Measurements from ENCODE around the gene TGFBR3. TPM values are rescaled to one million over a fixed set of nuclear protein-coding genes. Genes with fewer than 3 reads are reported as not detected.

The TGFBR3 gene
- total RNA-seq, 1 donor = 32.2 TPM

DNA sequence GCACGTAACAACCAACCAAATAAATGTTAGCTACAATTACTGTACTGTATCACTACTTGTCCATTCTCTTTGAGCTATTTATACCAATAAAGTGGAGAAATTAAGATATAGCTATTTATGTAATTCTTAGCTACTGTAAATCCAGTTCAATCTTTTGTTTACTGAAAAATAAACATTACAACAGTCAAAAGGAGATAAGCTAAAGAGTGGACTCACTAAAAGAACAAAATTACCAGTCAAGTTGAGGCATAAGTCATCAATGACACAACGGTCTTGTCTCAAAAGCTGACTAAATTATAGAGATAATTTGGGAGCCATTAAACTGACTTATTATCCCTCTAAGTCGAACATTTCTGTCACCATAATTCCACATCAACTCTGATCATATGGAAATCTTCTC, 22.5 kb downstream of the TGFBR3 start:
- Histone ChIP-seq H3K9me3 (ENCODE audit: low read depth, low read length) (no peaks in the 10 kb centered on the region), H3K4me2 (ENCODE audit: insufficient read depth, low read length) (peak overlapping the region; percentile 86), H3K4me3 (ENCODE audit: insufficient read depth, low read length) (no peak overlapping the region), H2AFZ (ENCODE audit: low read length) (no peak overlapping the region), H3K79me2 (ENCODE audit: insufficient read depth, low read length) (peaks cover 41% of the 10 kb centered on the region), H3K27ac (ENCODE audit: low read depth, low read length) (peak overlapping the region; percentile 86), H3K4me1 (ENCODE audit: insufficient read depth, low read length) (peaks cover 15% of the 10 kb centered on the region), H3K27me3 (ENCODE audit: insufficient read depth, low read length) (no peaks in the 10 kb centered on the region), H3K36me3 (ENCODE audit: insufficient read depth, low read length) (no peaks in the 10 kb centered on the region), H4K20me1 (ENCODE audit: insufficient read depth, low read length) (no peaks in the 10 kb centered on the region)
- DNase-seq (ENCODE audit: insufficient read length, low spot score, missing footprints) = peak; percentile 27
- TF ChIP-seq, protein P1, sequence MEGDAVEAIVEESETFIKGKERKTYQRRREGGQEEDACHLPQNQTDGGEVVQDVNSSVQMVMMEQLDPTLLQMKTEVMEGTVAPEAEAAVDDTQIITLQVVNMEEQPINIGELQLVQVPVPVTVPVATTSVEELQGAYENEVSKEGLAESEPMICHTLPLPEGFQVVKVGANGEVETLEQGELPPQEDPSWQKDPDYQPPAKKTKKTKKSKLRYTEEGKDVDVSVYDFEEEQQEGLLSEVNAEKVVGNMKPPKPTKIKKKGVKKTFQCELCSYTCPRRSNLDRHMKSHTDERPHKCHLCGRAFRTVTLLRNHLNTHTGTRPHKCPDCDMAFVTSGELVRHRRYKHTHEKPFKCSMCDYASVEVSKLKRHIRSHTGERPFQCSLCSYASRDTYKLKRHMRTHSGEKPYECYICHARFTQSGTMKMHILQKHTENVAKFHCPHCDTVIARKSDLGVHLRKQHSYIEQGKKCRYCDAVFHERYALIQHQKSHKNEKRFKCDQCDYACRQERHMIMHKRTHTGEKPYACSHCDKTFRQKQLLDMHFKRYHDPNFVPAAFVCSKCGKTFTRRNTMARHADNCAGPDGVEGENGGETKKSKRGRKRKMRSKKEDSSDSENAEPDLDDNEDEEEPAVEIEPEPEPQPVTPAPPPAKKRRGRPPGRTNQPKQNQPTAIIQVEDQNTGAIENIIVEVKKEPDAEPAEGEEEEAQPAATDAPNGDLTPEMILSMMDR (IDR thresholded peaks at IDR 0.05; ENCODE audit: extremely low read depth, low read depth, low read length) = no peak

DNA sequence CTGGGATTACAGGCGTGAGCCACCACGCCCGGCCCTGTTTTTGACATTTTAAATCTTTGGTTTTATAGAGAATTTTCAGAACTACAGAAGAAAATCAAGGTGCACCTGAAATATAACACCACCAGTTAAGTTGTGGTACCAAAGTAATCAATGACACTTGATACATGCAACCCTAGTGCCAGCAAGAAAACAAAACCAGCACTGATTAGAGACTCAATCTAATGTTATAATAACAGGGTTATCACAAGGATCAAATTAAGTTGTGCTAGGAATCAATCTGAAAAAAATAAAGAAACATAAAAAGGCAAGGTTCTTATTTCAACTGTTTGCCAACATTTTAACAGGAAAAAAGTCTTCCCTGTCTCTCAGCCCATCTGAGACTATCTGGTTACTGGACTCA, 23.8 kb downstream of the TGFBR3 start:
- H3K79me2 ChIP-seq (ENCODE audit: insufficient read depth, low read length) = peaks cover 31% of the 10 kb centered on the region
- TF ChIP-seq, protein P1 (IDR thresholded peaks at IDR 0.05; ENCODE audit: extremely low read depth, low read depth, low read length) = no peak
- no peak overlapping the region for H3K27ac ChIP-seq (ENCODE audit: low read depth, low read length)
- H3K4me3 ChIP-seq (ENCODE audit: insufficient read depth, low read length) = no peak overlapping the region
- H3K36me3 ChIP-seq (ENCODE audit: insufficient read depth, low read length) = no peaks in the 10 kb centered on the region
- no peak for DNase-seq (ENCODE audit: insufficient read length, low spot score, missing footprints)
- H3K4me2 ChIP-seq (ENCODE audit: insufficient read depth, low read length) = no peak overlapping the region
- no peaks in the 10 kb centered on the region for H3K9me3 ChIP-seq (ENCODE audit: low read depth, low read length)
- no peak overlapping the region for H2AFZ ChIP-seq (ENCODE audit: low read length)
- H3K4me1 ChIP-seq (ENCODE audit: insufficient read depth, low read length) = peaks cover 15% of the 10 kb centered on the region
- no peaks in the 10 kb centered on the region for H4K20me1 ChIP-seq (ENCODE audit: insufficient read depth, low read length)
- no peaks in the 10 kb centered on the region for H3K27me3 ChIP-seq (ENCODE audit: insufficient read depth, low read length)

GRCh38 chr1:91857557-91858239, 28.3 kb downstream of the TGFBR3 start:
- Histone ChIP-seq H4K20me1 (ENCODE audit: insufficient read depth, low read length) (no peaks in the 10 kb centered on the region), H2AFZ (ENCODE audit: low read length) (no peak overlapping the region), H3K9me3 (ENCODE audit: low read depth, low read length) (no peaks in the 10 kb centered on the region), H3K27ac (ENCODE audit: low read depth, low read length) (no peak overlapping the region), H3K27me3 (ENCODE audit: insufficient read depth, low read length) (no peaks in the 10 kb centered on the region), H3K79me2 (ENCODE audit: insufficient read depth, low read length) (peaks cover 16% of the 10 kb centered on the region), H3K4me3 (ENCODE audit: insufficient read depth, low read length) (no peak overlapping the region), H3K4me2 (ENCODE audit: insufficient read depth, low read length) (no peak overlapping the region), H3K4me1 (ENCODE audit: insufficient read depth, low read length) (no peaks in the 10 kb centered on the region), H3K36me3 (ENCODE audit: insufficient read depth, low read length) (no peaks in the 10 kb centered on the region)
- TF ChIP-seq, protein P1 (IDR thresholded peaks at IDR 0.05; ENCODE audit: extremely low read depth, low read depth, low read length) = no peak
- no peak for DNase-seq (ENCODE audit: insufficient read length, low spot score, missing footprints)

GRCh38 chr1:91856996-91857395, 29.0 kb downstream of the TGFBR3 start:
- H3K27ac ChIP-seq (ENCODE audit: low read depth, low read length) = no peak overlapping the region
- H3K27me3 ChIP-seq (ENCODE audit: insufficient read depth, low read length) = no peaks in the 10 kb centered on the region
- H3K79me2 ChIP-seq (ENCODE audit: insufficient read depth, low read length) = peaks cover 9% of the 10 kb centered on the region
- no peaks in the 10 kb centered on the region for H3K4me1 ChIP-seq (ENCODE audit: insufficient read depth, low read length)
- no peak overlapping the region for H3K4me2 ChIP-seq (ENCODE audit: insufficient read depth, low read length)
- H3K36me3 ChIP-seq (ENCODE audit: insufficient read depth, low read length) = no peaks in the 10 kb centered on the region
- DNase-seq (ENCODE audit: insufficient read length, low spot score, missing footprints) = no peak
- no peaks in the 10 kb centered on the region for H4K20me1 ChIP-seq (ENCODE audit: insufficient read depth, low read length)
- no peaks in the 10 kb centered on the region for H3K9me3 ChIP-seq (ENCODE audit: low read depth, low read length)
- H2AFZ ChIP-seq (ENCODE audit: low read length) = no peak overlapping the region
- TF ChIP-seq, protein P1 (IDR thresholded peaks at IDR 0.05; ENCODE audit: extremely low read depth, low read depth, low read length) = no peak
- no peak overlapping the region for H3K4me3 ChIP-seq (ENCODE audit: insufficient read depth, low read length)
